Astrocyte (in vitro differentiated cells and primary cell): Measurements from ENCODE around the gene GPATCH4. TPM values are rescaled to one million over a fixed set of nuclear protein-coding genes. Genes with fewer than 3 reads are reported as not detected.

ENCODE experiments used
- DNase-seq: peaks from one replicate; pipeline ENCODE4 v3.0.0-alpha.2; 2010; ENCODE audit warnings: low read depth
- FAIRE-seq: peaks from 2 replicates; lab custom pipeline; 2011; peaks lifted over from hg19 to GRCh38; lab: Jason Lieb, UNC
- H2AFZ ChIP-seq: 2 replicates; pipeline ENCODE4 v1.6.0; 2012; ENCODE audit warnings: low read depth, low read length, inconsistent platforms
- H3K27ac ChIP-seq: 2 replicates; pipeline ENCODE4 v1.5.1; 2011; ENCODE audit warnings: low read depth, low read length, inconsistent platforms
- H3K27me3 ChIP-seq: 2 replicates; pipeline ENCODE4 v1.6.0; 2011; ENCODE audit warnings: low read length, inconsistent platforms; ENCODE audit not compliant: insufficient read depth
- H3K36me3 ChIP-seq: 2 replicates; pipeline ENCODE4 v1.5.1; 2011; ENCODE audit warnings: low read length, inconsistent platforms; ENCODE audit not compliant: insufficient read depth
- H3K4me1 ChIP-seq: 2 replicates; pipeline ENCODE4 v1.5.1; 2011; ENCODE audit warnings: low read length, inconsistent platforms; ENCODE audit not compliant: insufficient read depth
- H3K4me2 ChIP-seq: 2 replicates; pipeline ENCODE4 v1.6.0; 2012; ENCODE audit warnings: low read length, inconsistent platforms
- H3K4me3 ChIP-seq: 2 replicates; pipeline ENCODE4 v1.5.1; 2011; ENCODE audit warnings: low read depth, mild to moderate bottlenecking, low read length, inconsistent platforms; ENCODE audit not compliant: insufficient read depth
- H3K79me2 ChIP-seq: 2 replicates; pipeline ENCODE4 v1.6.0; 2012; ENCODE audit warnings: mild to moderate bottlenecking, low read length, inconsistent platforms; ENCODE audit not compliant: insufficient read depth
- H3K9ac ChIP-seq: 2 replicates; pipeline ENCODE4 v1.6.0; 2012; ENCODE audit warnings: mild to moderate bottlenecking, low read length, inconsistent platforms
- H3K9me3 ChIP-seq: 2 replicates; pipeline ENCODE4 v1.5.1; 2012; ENCODE audit warnings: low read depth, mild to moderate bottlenecking, low read length, inconsistent platforms; ENCODE audit not compliant: insufficient read depth
- H4K20me1 ChIP-seq: 2 replicates; pipeline ENCODE4 v1.6.0; 2012; ENCODE audit warnings: low read length, inconsistent platforms; ENCODE audit not compliant: insufficient read depth
- H3K27ac Mint-ChIP-seq: one replicate; pipeline ENCODE4 v1.8.0; 2021; ENCODE audit warnings: mild to moderate bottlenecking, mixed read lengths; ENCODE audit not compliant: unreplicated experiment
- H3K27me3 Mint-ChIP-seq: one replicate; pipeline ENCODE4 v1.8.0; 2021; ENCODE audit warnings: low read depth, mixed read lengths; ENCODE audit not compliant: unreplicated experiment
- H3K36me3 Mint-ChIP-seq: one replicate; pipeline ENCODE4 v1.8.0; 2021; ENCODE audit warnings: low read depth, mixed read lengths; ENCODE audit not compliant: unreplicated experiment
- H3K4me1 Mint-ChIP-seq: one replicate; pipeline ENCODE4 v1.8.0; 2021; ENCODE audit warnings: low read depth, mixed read lengths; ENCODE audit not compliant: unreplicated experiment
- H3K4me3 Mint-ChIP-seq: one replicate; pipeline ENCODE4 v1.8.0; 2021; ENCODE audit warnings: mild to moderate bottlenecking, moderate library complexity, mixed read lengths; ENCODE audit not compliant: unreplicated experiment
- H3K9me3 Mint-ChIP-seq: one replicate; pipeline ENCODE4 v1.8.0; 2021; ENCODE audit warnings: mild to moderate bottlenecking, mixed read lengths; ENCODE audit not compliant: unreplicated experiment
- CTCF ChIP-seq: IDR thresholded peaks from 2 replicates; pipeline ENCODE4 v1.5.1; 2011; ENCODE audit warnings: low read depth, mild to moderate bottlenecking, inconsistent platforms, low read length, moderate library complexity; ENCODE audit not compliant: insufficient read depth
- EZH2 ChIP-seq: IDR thresholded peaks from 2 replicates; pipeline ENCODE4 v1.6.1; 2012; ENCODE audit warnings: mild to moderate bottlenecking, low read length, inconsistent platforms; ENCODE audit not compliant: insufficient read depth
- total RNA-seq: library from RNA; stranded (reverse); gene quantifications from 2 replicates; pipeline ENCODE4 v1.2.1, GENCODE V29; 2021

The GPATCH4 gene
- total RNA-seq, 1 donor from 2014 or later = 22.8 TPM

DNA sequence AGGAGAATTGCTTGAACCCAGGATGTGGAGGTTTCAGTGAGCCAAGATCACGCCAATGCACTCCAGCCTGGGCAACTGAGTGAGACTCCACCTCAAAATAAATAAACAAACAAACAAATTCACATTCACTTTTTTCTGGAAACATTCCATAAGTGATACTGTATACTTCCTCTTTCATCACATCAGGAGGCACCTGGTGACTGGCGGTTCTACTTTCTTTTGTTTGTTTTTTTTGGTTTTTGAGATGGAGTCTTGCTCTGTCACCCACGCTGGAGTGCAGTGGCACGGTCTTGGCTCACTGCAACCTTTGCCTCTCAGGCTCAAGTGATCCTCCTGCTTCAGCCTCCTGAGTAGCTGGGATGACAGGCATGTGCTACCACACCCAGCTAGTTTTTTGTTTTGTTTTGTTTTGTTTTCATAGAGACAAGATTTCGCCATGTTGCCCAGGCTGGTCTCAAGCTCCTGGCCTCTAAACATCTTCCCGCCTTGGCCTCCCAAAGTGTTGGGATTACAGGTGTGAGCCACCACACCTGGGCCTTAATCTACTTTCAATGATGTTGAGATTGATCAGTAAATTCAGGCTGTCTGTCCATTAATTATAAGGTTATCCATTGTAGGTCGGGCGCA, 28.7 kb upstream of the GPATCH4 start:
- H3K36me3 ChIP-seq = no peaks in the 10 kb centered on the region
- H3K4me3 ChIP-seq = no peak overlapping the region
- Mint-ChIP-seq H3K36me3 (no peaks in the 10 kb centered on the region), H3K4me3 (no peak overlapping the region), H3K27ac (no peak overlapping the region), H3K27me3 (peaks cover 58% of the 10 kb centered on the region), H3K9me3 (no peaks in the 10 kb centered on the region), H3K4me1 (peaks cover 3% of the 10 kb centered on the region)
- H3K27me3 ChIP-seq = peaks cover 48% of the 10 kb centered on the region
- no peak overlapping the region for H3K27ac ChIP-seq
- peaks cover 6% of the 10 kb centered on the region for H3K4me1 ChIP-seq
- H4K20me1 ChIP-seq = no peaks in the 10 kb centered on the region
- FAIRE-seq (no peak), DNase-seq (no peak)
- no peaks in the 10 kb centered on the region for H3K9me3 ChIP-seq
- no peak overlapping the region for H2AFZ ChIP-seq
- no peak overlapping the region for H3K4me2 ChIP-seq
- no peak for TF ChIP-seq CTCF
- TF ChIP-seq EZH2 = no peak
- no peaks in the 10 kb centered on the region for H3K79me2 ChIP-seq
- no peak overlapping the region for H3K9ac ChIP-seq

- peaks cover 3% of the 10 kb centered on the region for H3K4me1 Mint-ChIP-seq
- Histone ChIP-seq H3K79me2 (no peaks in the 10 kb centered on the region), H3K27me3 (peaks cover 48% of the 10 kb centered on the region), H3K36me3 (no peaks in the 10 kb centered on the region), H3K9me3 (no peaks in the 10 kb centered on the region), H3K4me1 (peaks cover 6% of the 10 kb centered on the region), H3K27ac (no peak overlapping the region), H3K4me3 (no peak overlapping the region), H2AFZ (no peak overlapping the region), H3K4me2 (no peak overlapping the region), H3K9ac (no peak overlapping the region), H4K20me1 (no peaks in the 10 kb centered on the region)
- H3K27ac Mint-ChIP-seq = no peak overlapping the region
- H3K36me3 Mint-ChIP-seq = no peaks in the 10 kb centered on the region
- H3K9me3 Mint-ChIP-seq = no peaks in the 10 kb centered on the region
- DNase-seq (peak; percentile 23), FAIRE-seq (no peak)
- peaks cover 56% of the 10 kb centered on the region for H3K27me3 Mint-ChIP-seq
- TF ChIP-seq CTCF = peak; percentile 76
- no peak for TF ChIP-seq EZH2
- H3K4me3 Mint-ChIP-seq = no peak overlapping the region
These were observed 26.1 kb upstream of the GPATCH4 start for GRCh38 chr1:156627313-156627880.

DNA sequence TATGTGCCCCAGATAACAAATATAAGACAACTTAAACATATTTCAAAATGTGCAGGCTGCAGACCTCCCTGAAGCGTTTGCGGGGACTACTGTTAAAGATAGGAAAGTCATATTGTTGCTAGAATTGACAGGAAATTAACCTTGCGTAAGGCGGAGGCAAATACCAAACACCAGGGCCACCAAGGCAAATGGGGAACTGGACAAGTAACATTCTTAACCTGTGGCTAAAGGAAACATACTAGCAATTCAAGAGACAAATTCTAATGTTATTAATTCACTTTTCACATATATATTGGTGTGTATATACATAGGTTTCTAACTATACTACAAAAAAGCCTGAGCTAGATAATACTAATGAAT, 24.8 kb upstream of the GPATCH4 start:
- no peak for TF ChIP-seq CTCF
- no peak for TF ChIP-seq EZH2

More for the DNA sequence above, 24.8 kb upstream of the GPATCH4 start:
- Histone ChIP-seq H2AFZ (no peak overlapping the region), H3K4me3 (no peak overlapping the region), H3K27me3 (peaks cover 46% of the 10 kb centered on the region), H3K4me1 (peaks cover 6% of the 10 kb centered on the region), H3K36me3 (no peaks in the 10 kb centered on the region), H3K79me2 (no peaks in the 10 kb centered on the region), H3K9ac (no peak overlapping the region), H3K9me3 (no peaks in the 10 kb centered on the region), H4K20me1 (no peaks in the 10 kb centered on the region), H3K4me2 (no peak overlapping the region), H3K27ac (no peak overlapping the region)
- no peaks in the 10 kb centered on the region for H3K36me3 Mint-ChIP-seq
- FAIRE-seq (no peak), DNase-seq (no peak)
- no peak overlapping the region for H3K27ac Mint-ChIP-seq
- no peaks in the 10 kb centered on the region for H3K9me3 Mint-ChIP-seq
- H3K4me1 Mint-ChIP-seq = peaks cover 3% of the 10 kb centered on the region
- peaks cover 59% of the 10 kb centered on the region for H3K27me3 Mint-ChIP-seq
- H3K4me3 Mint-ChIP-seq = peak overlapping the region; percentile 73
